H4 (cell line): ENCODE data around the gene KCNAB1. TPM values are rescaled to one million over a fixed set of nuclear protein-coding genes. Genes with fewer than 3 reads are reported as not detected.
A peak's percentile ranks its signal among the peaks of the same experiment; 100 is the strongest.
"Not testable (repeated sequence)": the region's sequence is repeated elsewhere in the genome, so short reads cannot be mapped to it uniquely, and the experiment has no call there.

Experiments
- DNase-seq: peaks from one replicate; pipeline ENCODE4 v3.0.0-alpha.2; 2015; ENCODE audit warnings: low spot score
- total RNA-seq: library from RNA; depleted of rRNA; stranded (reverse); fragments of >200 nt; shearing (Covaris generic); gene quantifications from 2 replicates; pipeline ENCODE4 v1.2.3, GENCODE V29; 2014

The KCNAB1 gene
- total RNA-seq, 1 experiment from 2014 or later: 0.33 TPM

- DNase-seq: no peak
Measured at GRCh38 chr3:156535798-156536197, 415.4 kb downstream of the KCNAB1 start.

GRCh38 chr3:156536524-156537316 is 416.3 kb downstream of the KCNAB1 start:
- DNase-seq: peak; percentile 19

- DNase-seq: no peak
Measured at GRCh38 chr3:156539051-156539450, 418.7 kb downstream of the KCNAB1 start.

- no peak for DNase-seq
Measured at GRCh38 chr3:156539802-156540201, 419.4 kb downstream of the KCNAB1 start.

DNA sequence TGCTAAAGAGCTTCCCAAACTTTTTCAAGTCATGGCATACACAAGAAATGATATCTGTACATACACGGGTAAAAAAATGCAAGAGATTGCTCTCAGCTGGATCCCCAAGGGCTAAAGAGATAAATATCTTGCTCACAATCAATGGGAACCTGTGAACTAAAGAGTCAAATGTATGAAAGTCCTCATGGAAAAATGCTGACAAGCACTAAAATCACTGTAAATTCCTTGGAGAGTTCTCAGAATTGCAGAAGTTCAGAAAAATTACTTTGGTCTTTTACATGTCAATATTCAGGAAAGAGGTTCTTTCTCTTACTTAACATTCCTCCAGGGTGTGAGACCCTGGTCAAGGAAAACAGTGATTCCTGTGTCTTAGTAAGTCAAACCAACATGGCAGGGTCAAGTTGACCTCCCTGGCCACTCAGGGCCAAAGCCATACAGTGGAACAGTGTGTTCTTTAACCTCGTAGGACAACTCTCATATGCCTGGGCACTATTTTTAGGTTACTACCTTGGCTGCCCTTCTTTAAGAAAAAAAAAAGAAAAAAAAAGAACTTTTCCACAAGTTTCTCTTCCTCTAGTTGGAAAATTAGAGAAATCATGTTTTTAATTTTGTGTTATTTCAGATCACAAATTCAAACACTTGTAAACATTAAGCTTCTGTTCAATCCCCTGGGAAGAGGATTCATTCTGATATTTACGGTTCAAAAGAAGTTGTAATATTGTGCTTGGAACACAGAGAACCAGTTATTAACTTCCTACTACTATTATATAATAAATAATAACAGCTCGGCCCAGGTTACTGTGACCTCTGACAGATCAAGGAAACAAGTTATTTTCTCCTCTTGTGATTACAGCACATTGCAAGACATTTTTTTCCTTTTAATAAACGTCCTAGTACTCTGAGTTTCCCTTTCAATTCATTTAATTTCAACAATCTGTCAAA is 422.0 kb downstream of the KCNAB1 start:
- no peak for DNase-seq

- no peak for DNase-seq
Measured at GRCh38 chr3:156543043-156543555, 422.7 kb downstream of the KCNAB1 start.

GRCh38 chr3:156547637-156548036 is 427.3 kb downstream of the KCNAB1 start:
- DNase-seq: no peak

DNA sequence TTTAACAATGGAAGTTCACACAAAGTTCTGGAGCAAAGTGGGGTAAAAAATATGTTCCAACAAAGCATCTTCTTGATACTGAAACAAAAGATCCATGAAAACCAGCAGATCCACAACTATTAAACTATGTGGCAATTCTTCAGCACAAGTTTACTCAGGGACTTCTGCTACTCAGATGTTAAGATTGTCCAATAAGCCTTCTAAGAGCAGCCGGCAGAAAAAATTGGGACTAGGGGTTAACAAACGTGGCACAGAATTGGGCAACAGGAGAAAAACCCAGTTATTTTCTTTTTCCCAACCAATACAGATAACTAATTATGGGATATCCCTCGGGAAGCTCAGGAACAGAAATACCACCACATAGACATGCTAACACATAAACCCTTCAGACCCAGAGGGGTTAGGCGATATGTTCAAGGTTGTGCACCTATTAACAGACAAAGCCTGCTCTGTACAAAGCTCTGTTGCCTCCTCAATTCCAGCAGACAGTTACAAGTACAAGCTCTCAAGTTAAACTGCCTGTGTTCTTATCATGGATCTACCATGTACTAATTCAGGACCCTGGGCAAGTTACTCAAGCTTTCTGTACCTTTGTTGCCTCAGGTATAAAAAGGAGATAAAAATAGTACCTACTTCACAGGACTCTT is 427.8 kb downstream of the KCNAB1 start:
- no peak for DNase-seq

GRCh38 chr3:156548902-156549301 is 428.5 kb downstream of the KCNAB1 start:
- DNase-seq: no peak

GRCh38 chr3:156551261-156551660 is 430.9 kb downstream of the KCNAB1 start:
- no peak for DNase-seq

DNA sequence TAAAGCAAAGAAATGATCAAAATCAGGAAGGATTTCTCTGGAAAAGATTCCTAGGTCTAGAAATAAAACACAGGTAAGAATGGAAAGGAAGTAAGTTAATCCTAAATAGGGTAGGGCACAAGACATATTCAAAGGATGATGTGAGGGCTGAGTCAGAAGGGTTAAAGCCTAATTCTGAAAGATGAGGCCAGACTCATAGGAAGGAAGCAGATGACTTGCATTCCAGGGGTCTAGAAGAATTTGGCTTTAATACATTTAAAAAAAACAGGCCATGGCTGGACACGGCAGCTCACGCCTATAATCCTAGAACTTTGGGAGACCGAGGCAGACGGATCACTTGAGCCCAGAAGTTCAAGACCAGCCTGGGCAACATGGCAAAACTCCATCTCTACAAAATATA is 431.4 kb downstream of the KCNAB1 start:
- no peak for DNase-seq

- DNase-seq: no peak
Measured at GRCh38 chr3:156552973-156553372, 432.6 kb downstream of the KCNAB1 start.

- peak; percentile 44 for DNase-seq
Measured at GRCh38 chr3:156553705-156554356, 433.5 kb downstream of the KCNAB1 start.

DNA sequence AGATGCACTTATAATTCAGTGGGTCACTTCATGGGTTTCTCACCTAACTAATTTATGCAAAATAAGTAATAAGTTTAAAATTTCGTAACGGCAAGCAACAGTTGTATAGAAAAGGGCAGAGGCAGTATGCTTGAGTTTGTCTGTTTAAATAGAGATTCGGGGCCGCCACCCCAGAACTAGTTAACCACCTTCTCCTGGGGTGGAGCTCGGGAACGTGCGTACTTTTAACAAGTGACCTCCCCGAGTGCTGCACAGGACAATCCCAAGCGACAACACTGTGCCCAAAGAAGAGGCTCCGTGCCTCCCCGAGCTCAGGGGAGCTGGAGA is 434.1 kb downstream of the KCNAB1 start:
- no peak for DNase-seq

DNA sequence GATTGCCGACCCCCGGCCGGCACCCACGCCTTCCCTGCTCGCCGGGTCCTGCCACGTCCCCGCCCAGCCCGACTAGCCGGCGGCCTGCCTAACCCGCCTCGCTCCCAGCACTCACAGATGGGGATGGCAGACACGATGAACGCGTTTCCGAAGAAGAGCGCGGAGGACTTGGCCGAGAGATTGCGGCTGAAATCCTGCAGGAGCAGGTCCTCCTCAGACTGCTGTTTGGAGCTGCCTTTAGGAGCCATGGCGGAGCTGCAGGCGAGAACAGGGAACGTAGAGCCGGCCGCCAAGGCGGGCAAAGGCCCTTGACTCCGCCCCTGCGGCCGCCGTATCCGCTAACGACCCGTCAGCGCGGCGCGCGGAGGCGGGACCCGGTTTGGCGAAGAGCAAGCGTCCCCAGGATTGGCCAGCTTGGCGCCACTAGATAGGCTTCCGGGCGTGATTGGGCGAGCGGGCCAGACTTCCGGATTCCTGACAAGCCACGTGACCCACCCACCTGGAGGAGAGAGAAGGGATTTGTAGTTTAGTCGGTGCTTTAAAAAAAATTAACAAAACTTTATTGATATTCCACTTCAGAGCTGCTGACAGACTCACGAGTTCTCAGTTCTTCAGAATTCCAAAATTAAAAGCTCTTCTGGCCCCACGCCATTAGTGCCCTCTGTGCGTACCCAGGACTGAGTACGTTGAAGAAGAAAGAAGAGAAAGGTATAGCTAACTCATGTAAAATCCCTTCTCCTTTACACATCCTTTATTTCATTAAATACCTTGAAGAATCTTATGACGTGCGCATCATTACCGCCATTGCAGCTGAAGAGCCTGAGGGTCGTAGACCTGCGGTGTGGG is 434.7 kb downstream of the KCNAB1 start, which contains the start of gene SSR3:
Gene SSR3, minus strand, starts transcription at position 276 of the 846 bp plus-strand sequence. Its CDS starts 28 bp downstream, at position 248.
- peak; percentile 99 for DNase-seq

DNA sequence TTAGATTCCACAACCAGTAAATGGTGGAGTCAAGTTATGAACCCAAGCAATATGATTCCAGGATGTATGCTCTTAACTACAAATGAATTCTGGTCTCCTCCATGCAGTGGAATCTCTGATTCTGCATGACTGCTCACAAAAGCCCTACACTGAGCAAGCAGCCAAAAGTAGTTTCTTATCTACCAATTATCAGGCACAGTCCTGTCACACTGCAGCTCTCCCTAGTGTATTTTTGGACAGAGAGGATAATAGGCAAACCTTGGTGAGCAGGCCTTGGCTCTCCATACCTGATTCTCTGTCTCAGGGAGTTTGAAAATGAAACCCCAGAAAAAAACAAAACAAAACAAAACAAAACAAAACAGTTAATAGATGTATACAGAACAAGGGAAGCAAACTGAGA is 438.0 kb downstream of the KCNAB1 start:
- DNase-seq: no peak

DNA sequence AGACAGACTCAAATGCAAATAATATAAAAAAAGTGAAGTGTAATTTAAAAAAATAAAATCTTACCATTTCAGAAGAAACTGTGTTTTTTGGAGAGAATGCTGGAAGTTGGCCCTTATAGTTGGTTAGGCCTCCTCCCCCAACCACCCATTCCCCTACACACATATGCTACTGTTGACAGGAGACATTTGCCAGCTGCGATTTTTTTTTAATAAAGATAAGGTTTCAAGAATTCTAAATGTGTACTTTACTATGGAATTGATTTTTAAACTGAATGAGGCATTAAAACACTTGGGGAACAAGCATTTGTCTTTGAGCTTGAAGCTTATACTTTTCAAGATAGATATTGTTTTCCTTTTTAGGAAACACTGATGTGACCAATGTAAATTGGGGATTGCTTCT is 438.9 kb downstream of the KCNAB1 start:
- DNase-seq: no peak

GRCh38 chr3:156561533-156561932 is 441.2 kb downstream of the KCNAB1 start:
- no peak for DNase-seq

- DNase-seq: not testable (repeated sequence)
Measured at GRCh38 chr3:156562486-156562885, 442.1 kb downstream of the KCNAB1 start.

GRCh38 chr3:156563900-156564682 is 443.7 kb downstream of the KCNAB1 start:
- DNase-seq: no peak
